ENCODE measurements around the gene KATNIP.
A peak's percentile ranks its signal among the peaks of the same experiment; 100 is the strongest.

Gene KATNIP

DNA sequence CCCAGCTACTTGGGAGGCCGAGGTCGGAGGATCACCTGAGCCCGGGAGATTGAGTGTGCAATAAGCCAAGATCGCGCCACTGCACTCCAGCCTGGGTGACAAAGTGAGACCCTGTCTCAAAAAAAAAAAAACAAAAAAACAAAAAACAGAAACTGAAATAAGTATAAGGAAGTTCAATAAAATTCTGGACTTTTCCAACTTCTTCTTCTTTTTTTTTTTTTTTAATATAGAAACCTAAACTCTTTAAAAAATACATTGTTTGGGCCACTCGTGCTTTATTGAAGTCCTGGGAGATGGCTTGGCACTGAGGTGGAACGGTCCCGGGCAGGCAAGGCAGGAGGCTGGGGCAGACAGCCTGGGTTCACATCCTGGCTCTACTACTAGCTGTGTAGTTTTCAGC, 36.8 kb downstream of the KATNIP start:
- no peak for DNase-seq

- DNase-seq = no peak
Measured at GRCh38 chr16:27588057-27588456, 38.1 kb downstream of the KATNIP start.

GRCh38 chr16:27591837-27592236, 41.9 kb downstream of the KATNIP start:
- DNase-seq = no peak

- peak; percentile 38 for DNase-seq
Measured at GRCh38 chr16:27595475-27595874, 45.5 kb downstream of the KATNIP start.

- DNase-seq = no peak
Measured at GRCh38 chr16:27595993-27596392, 46.0 kb downstream of the KATNIP start.

- DNase-seq = no peak
Measured at GRCh38 chr16:27596411-27596810, 46.5 kb downstream of the KATNIP start.

GRCh38 chr16:27597361-27597760, 47.4 kb downstream of the KATNIP start:
- DNase-seq = no peak

GRCh38 chr16:27598220-27598619, 48.3 kb downstream of the KATNIP start:
- DNase-seq = no peak

GRCh38 chr16:27598931-27599565, 49.1 kb downstream of the KATNIP start:
- DNase-seq = no peak

- DNase-seq = no peak
Measured at GRCh38 chr16:27599606-27600005, 49.7 kb downstream of the KATNIP start.
